ENCODE measurements around the gene CACNG4. TPM values are rescaled to one million over a fixed set of nuclear protein-coding genes. Genes with fewer than 3 reads are reported as not detected.
"Not testable (repeated sequence)": the region's sequence is repeated elsewhere in the genome, so short reads cannot be mapped to it uniquely, and the experiment has no call there.

Gene CACNG4
- polyA plus RNA-seq, 3 donors = 3.1 to 4.6 (median 3.5) TPM

- DNase-seq (ENCODE audit: extremely low read depth in 1 of 11, low read depth in 9 of 11, low spot score in 4 of 11) = no peak
Observed at GRCh38 chr17:67026341-67026740, 61.8 kb downstream of the CACNG4 start.

DNA sequence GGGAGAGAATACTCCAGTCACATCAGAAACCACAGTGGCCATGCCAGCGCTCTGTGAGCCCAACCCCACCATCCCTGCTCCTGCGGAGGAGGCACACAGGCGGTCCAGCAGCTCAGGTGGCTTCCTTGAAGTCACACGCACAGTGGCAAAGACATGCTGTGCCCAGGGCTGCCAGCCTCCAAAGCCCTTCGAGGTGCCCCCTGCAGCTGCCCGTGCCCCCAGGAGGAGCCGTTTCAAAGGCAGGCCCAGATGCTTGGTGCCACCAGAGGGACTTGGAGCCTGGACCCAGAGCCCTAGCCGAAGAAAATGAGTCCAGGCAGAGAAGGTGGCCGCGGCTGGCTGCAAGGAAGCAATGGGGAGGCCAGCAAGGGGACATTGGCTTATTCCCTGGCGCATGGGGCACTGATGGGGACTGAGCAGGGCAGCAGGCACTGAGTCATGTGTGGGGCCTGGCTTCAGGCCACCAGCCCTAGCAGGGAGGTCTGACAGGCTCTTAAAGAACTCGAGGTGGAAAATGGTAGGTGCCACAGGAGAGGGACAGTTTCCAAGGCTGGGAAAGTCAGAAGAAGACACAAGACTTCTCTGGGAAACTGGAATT is 62.6 kb downstream of the CACNG4 start:
- no peak for DNase-seq (ENCODE audit: extremely low read depth in 1 of 11, low read depth in 9 of 11, low spot score in 4 of 11)

GRCh38 chr17:67030641-67031040 is 66.1 kb downstream of the CACNG4 start:
- DNase-seq (ENCODE audit: extremely low read depth in 1 of 11, low read depth in 9 of 11, low spot score in 4 of 11) = no peak

DNA sequence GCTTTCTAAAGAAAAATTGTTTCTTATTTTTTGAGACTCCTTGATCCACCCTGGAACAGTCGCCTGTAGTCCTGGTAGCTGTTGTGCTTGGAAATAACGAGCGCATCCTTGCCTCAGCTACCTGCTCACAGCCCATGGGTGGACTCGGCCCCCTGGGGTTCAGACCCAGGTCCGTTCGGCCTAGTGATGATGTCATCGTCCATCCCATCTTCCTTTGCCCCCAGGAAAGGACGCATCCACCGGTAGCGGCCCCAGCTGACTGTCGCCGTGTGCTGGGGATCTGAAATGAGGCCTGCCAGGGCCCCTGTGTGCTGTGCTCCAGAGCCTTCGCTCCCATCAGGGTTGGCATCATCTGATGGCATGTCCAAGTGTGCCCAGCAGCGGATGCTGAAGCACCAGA is 67.9 kb downstream of the CACNG4 start:
- DNase-seq (ENCODE audit: extremely low read depth in 1 of 11, low read depth in 9 of 11, low spot score in 4 of 11) = no peak

- no peak for DNase-seq (ENCODE audit: extremely low read depth in 1 of 11, low read depth in 9 of 11, low spot score in 4 of 11)
Observed at GRCh38 chr17:67032985-67033384, 68.5 kb downstream of the CACNG4 start.

DNA sequence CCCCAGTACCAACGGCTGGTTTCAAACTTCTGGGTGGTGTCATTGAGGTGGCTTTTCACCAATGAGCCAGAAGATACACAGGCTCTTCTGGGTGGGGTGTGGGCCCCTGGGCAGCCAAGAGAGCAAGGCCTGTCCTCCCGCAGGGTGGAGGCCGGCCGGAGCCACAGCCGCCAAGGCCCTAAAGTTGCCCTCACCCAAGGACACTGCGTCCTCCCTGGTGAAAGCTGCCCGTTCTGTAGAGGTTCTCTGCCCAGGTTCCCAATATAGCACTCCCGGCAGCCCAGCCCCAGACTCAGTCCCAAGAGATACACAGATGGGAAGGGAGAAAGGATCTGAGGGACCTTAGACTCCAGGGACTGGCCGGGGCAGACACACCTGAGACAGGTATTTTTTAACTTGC is 69.1 kb downstream of the CACNG4 start:
- no peak for DNase-seq (ENCODE audit: extremely low read depth in 1 of 11, low read depth in 9 of 11, low spot score in 4 of 11)

DNA sequence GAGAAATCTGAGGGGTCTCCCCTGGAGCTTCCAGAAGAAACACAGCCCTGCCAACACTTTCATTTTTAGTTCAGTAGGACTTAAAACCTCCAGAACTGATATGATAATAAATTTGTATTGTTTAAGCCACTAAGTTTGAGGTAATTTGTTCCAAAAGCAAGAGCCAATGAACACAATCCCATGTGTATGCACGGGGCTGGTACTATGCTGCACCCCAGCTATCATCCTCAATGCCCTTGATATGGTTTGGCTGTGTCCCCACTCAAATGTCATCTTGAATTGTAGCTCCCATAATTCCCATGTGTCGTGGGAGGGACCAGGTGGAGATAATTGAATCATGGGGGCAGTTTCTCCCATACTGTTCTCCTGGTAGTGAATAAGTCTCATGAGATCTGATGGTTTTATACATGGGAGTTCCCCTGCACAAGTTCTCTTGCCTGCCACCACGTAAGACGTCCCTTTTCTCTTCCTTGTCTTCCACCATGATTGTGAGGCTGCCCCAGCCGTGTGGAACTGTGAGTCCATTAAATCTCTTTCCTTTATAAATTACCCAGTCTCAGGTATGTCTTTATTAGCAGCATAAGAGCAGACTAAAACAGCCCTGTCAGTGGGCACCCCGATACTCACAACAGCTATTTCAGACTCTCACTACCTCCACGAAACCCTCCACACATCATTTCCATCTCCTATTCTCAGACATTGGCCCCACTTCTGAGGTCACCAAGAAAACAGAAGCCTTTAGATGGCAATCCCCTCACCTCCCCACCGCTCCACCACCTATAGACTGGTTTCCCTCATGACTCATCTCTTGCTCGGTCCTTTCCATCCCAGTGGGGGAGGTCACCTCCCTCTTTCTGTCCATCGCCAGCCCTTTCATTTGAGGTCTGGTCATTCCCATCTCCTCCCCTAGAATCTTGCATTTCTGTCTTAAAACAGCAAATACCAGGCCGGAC is 70.9 kb downstream of the CACNG4 start:
- DNase-seq (ENCODE audit: extremely low read depth in 1 of 11, low read depth in 9 of 11, low spot score in 4 of 11) = no peak

- DNase-seq (ENCODE audit: extremely low read depth in 1 of 11, low read depth in 9 of 11, low spot score in 4 of 11) = no peak
Observed at GRCh38 chr17:67038861-67039365, 74.4 kb downstream of the CACNG4 start.

- DNase-seq (ENCODE audit: extremely low read depth in 1 of 11, low read depth in 9 of 11, low spot score in 4 of 11) = no peak
Observed at GRCh38 chr17:67040652-67041051, 76.1 kb downstream of the CACNG4 start.

DNA sequence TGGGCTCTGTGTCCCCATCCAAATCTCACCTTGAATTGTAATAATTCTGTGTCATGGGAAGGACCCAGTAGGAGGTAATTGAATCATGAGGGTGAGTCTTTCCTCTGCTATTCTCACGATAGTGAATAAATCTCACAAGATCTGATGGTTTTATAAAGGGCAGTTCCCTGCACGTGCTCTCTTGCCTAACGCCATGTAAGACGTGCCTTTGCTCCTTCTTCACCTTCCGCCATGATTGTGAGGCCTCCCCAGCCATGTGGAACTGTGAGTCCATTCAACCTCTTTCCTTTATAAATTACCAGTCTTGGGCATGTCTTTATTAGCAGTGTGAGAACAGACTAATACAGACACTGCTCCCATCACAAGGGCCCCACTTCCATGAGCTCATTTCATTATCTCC is 76.6 kb downstream of the CACNG4 start:
- DNase-seq (ENCODE audit: extremely low read depth in 1 of 11, low read depth in 9 of 11, low spot score in 4 of 11) = not testable (repeated sequence)

DNA sequence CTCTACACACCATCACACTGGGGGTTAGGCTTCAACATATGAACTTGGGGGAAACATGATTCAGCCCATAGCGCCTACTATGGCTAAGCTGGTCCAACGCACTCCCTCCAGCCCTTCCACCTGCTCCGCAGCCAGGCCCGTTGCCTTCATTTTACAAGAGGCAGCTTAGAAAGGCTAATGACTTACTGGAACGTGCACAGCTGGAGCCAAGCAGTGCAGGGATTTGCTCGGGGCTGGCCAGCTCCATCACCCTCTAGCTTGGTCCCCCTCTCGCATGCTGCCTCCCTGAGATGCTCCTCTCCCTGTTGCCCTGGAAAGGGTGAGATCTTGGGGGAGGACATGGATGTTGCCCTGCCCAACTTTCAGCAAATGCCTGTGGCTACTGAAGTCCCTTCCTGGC is 77.0 kb downstream of the CACNG4 start:
- no peak for DNase-seq (ENCODE audit: extremely low read depth in 1 of 11, low read depth in 9 of 11, low spot score in 4 of 11)

- DNase-seq (ENCODE audit: extremely low read depth in 1 of 11, low read depth in 9 of 11, low spot score in 4 of 11) = no peak
Observed at GRCh38 chr17:67041941-67042899, 77.7 kb downstream of the CACNG4 start.

- DNase-seq (ENCODE audit: extremely low read depth in 1 of 11, low read depth in 9 of 11, low spot score in 4 of 11) = no peak
Observed at GRCh38 chr17:67043283-67043682, 78.8 kb downstream of the CACNG4 start.

DNA sequence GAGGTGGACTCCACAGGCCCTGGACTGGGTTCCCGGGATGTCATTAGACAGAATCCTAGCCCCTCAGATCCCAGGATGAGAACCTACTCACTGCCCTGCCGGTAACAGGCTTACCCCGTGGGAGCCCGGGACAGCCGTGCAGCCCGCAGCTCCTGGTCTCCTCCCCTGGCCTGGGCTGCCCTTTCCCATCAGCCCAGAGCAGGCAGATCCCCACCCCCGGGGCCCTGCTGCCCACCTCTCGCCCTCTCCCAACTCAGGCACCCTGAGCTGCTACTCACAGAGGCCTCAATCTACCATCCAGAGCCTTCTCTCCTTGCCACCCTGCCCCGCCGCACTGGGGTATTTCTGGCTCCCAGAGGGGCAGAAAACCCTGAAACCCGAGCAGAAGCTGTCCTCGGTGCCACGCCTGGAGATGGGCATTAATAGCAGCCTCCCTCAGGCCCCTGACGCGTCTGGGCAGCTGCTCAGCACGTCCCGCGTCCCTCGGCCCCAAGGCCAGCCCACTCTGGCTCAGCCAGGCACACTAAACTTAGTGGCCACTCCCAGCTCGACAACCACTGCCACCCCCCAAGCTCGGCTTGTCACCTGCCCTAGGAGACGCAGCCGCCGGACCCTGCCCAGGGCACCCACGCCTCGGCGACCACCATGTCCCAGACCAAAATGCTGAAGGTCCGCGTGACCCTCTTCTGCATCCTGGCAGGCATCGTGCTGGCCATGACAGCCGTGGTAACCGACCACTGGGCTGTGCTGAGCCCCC is 79.7 kb downstream of the CACNG4 start, which contains the start of gene CACNG1:
Gene CACNG1, plus strand, starts transcription at position 539 of the 757 bp plus-strand sequence. Its CDS starts 107 bp downstream, at position 646.
- no peak for DNase-seq (ENCODE audit: extremely low read depth in 1 of 11, low read depth in 9 of 11, low spot score in 4 of 11)

DNA sequence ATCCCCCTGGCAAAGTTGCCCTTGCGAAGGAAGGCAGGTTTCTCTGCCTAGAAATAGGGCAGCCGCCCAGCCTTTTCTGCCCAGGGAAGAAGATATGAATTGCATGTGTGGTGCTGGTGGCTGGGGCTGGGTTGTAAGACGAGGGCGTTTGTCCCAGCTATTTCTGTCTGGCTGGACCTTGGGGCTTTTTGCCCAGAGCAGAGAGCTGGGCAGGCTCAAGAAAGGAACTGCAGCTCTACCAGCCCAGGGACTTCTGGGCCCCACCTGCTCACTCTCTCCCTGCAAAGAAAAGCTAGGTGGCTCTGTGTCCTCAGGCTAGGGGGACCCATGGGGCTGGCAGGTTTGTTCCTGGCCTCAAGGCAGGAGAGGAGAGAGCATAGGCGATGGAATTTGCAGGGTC is 80.4 kb downstream of the CACNG4 start:
- no peak for DNase-seq (ENCODE audit: extremely low read depth in 1 of 11, low read depth in 9 of 11, low spot score in 4 of 11)

DNA sequence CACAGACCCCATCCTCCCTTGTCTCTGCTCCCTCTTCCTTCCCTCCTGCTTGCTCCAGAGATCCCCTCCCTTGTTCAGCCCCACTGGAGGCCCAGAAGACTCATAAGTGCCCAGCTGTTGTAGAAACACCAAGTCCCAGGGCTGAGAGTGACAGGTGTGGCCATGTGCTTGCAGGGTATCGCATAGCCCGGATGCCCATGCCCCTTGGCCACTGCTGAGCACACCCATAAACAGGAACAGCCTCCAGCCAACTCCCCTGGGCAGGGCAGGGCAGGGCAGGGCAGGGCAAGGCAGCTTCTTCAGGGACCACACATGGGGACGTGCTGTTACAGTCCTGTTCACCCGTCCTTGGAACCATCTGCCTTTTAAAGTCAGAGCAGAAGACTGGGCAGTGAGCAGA is 81.9 kb downstream of the CACNG4 start:
- no peak for DNase-seq (ENCODE audit: extremely low read depth in 1 of 11, low read depth in 9 of 11, low spot score in 4 of 11)

GRCh38 chr17:67047382-67047781 is 82.9 kb downstream of the CACNG4 start:
- DNase-seq (ENCODE audit: extremely low read depth in 1 of 11, low read depth in 9 of 11, low spot score in 4 of 11) = no peak

- DNase-seq (ENCODE audit: extremely low read depth in 1 of 11, low read depth in 9 of 11, low spot score in 4 of 11) = no peak
Observed at GRCh38 chr17:67049025-67049739, 84.7 kb downstream of the CACNG4 start.

Measured in renal cortex interstitium (tissue), 11 donors.